ENCODE data around the gene FOLR3.

GRCh38 chr11:72150882-72151281, 15.4 kb downstream of the FOLR3 start:
- TF ChIP-seq EZH2 (IDR thresholded peaks at IDR 0.05; ENCODE audit: low read depth, unreplicated experiment) (no peak), CTCF (conservative IDR thresholded peaks at IDR 0.05; ENCODE audit: low read depth in 2 of 2) (no peak), POLR2AphosphoS5 (IDR thresholded peaks at IDR 0.05; ENCODE audit: low read depth) (no peak), JUNB (IDR thresholded peaks at IDR 0.05; ENCODE audit: unreplicated experiment) (no peak), ETS1 (IDR thresholded peaks at IDR 0.05) (no peak)

Data from GM23338 (cell line).